Measurements from ENCODE around the gene CYP2E1. TPM values are rescaled to one million over a fixed set of nuclear protein-coding genes. Genes with fewer than 3 reads are reported as not detected.
"Not testable (repeated sequence)": the region's sequence is repeated elsewhere in the genome, so short reads cannot be mapped to it uniquely, and the experiment has no call there.

Gene CYP2E1
- total RNA-seq, 1 donor from 2014 or later: 0.91 TPM

- no peak for TF ChIP-seq CTCF (IDR thresholded peaks at IDR 0.05; ENCODE audit: unreplicated experiment)
- DNase-seq (ENCODE audit: low spot score, unreplicated experiment): no peak
- no peaks in the 10 kb centered on the region for H3K27me3 Mint-ChIP-seq
- peaks cover 1% of the 10 kb centered on the region for H3K36me3 Mint-ChIP-seq (ENCODE audit: insufficient read depth)
- H3K4me3 Mint-ChIP-seq (ENCODE audit: low read depth): no peak overlapping the region
- H3K27ac Mint-ChIP-seq: no peak overlapping the region
- H3K9me3 Mint-ChIP-seq (ENCODE audit: low read depth): peaks cover 63% of the 10 kb centered on the region
- H3K4me1 Mint-ChIP-seq (ENCODE audit: low read depth): no peaks in the 10 kb centered on the region
Observed at GRCh38 chr10:133511408-133511807, 15.8 kb upstream of the CYP2E1 start.

GRCh38 chr10:133511907-133512528, 15.1 kb upstream of the CYP2E1 start:
- peaks cover 1% of the 10 kb centered on the region for H3K36me3 Mint-ChIP-seq (ENCODE audit: insufficient read depth)
- no peak overlapping the region for H3K27ac Mint-ChIP-seq
- TF ChIP-seq CTCF (IDR thresholded peaks at IDR 0.05; ENCODE audit: unreplicated experiment): no peak
- H3K27me3 Mint-ChIP-seq: no peaks in the 10 kb centered on the region
- peaks cover 66% of the 10 kb centered on the region for H3K9me3 Mint-ChIP-seq (ENCODE audit: low read depth)
- H3K4me3 Mint-ChIP-seq (ENCODE audit: low read depth): no peak overlapping the region
- DNase-seq (ENCODE audit: low spot score, unreplicated experiment): no peak
- H3K4me1 Mint-ChIP-seq (ENCODE audit: low read depth): no peaks in the 10 kb centered on the region

GRCh38 chr10:133515471-133515870, 11.7 kb upstream of the CYP2E1 start:
- peaks cover 57% of the 10 kb centered on the region for H3K9me3 Mint-ChIP-seq (ENCODE audit: low read depth)
- H3K36me3 Mint-ChIP-seq (ENCODE audit: insufficient read depth): no peaks in the 10 kb centered on the region

GRCh38 chr10:133516057-133516456, 11.1 kb upstream of the CYP2E1 start:
- DNase-seq (ENCODE audit: low spot score, unreplicated experiment): no peak
- H3K4me1 Mint-ChIP-seq (ENCODE audit: low read depth): no peaks in the 10 kb centered on the region
- no peaks in the 10 kb centered on the region for H3K36me3 Mint-ChIP-seq (ENCODE audit: insufficient read depth)
- H3K4me3 Mint-ChIP-seq (ENCODE audit: low read depth): no peak overlapping the region
- no peak overlapping the region for H3K27ac Mint-ChIP-seq
- no peak for TF ChIP-seq CTCF (IDR thresholded peaks at IDR 0.05; ENCODE audit: unreplicated experiment)
- no peaks in the 10 kb centered on the region for H3K27me3 Mint-ChIP-seq
- H3K9me3 Mint-ChIP-seq (ENCODE audit: low read depth): peaks cover 55% of the 10 kb centered on the region

More at GRCh38 chr10:133515471-133515870, 11.7 kb upstream of the CYP2E1 start:
- H3K27ac Mint-ChIP-seq: no peak overlapping the region
- TF ChIP-seq CTCF (IDR thresholded peaks at IDR 0.05; ENCODE audit: unreplicated experiment): no peak
- H3K4me3 Mint-ChIP-seq (ENCODE audit: low read depth): no peak overlapping the region
- H3K27me3 Mint-ChIP-seq: no peaks in the 10 kb centered on the region
- no peaks in the 10 kb centered on the region for H3K4me1 Mint-ChIP-seq (ENCODE audit: low read depth)
- no peak for DNase-seq (ENCODE audit: low spot score, unreplicated experiment)

GRCh38 chr10:133518517-133518916, 8.6 kb upstream of the CYP2E1 start:
- not testable (repeated sequence) for H3K27ac Mint-ChIP-seq

GRCh38 chr10:133520193-133520738, 6.9 kb upstream of the CYP2E1 start:
- Mint-ChIP-seq H3K9me3 (ENCODE audit: low read depth) (peaks cover 49% of the 10 kb centered on the region), H3K27me3 (no peaks in the 10 kb centered on the region), H3K36me3 (ENCODE audit: insufficient read depth) (no peaks in the 10 kb centered on the region), H3K4me3 (ENCODE audit: low read depth) (no peak overlapping the region), H3K4me1 (ENCODE audit: low read depth) (no peaks in the 10 kb centered on the region), H3K27ac (no peak overlapping the region)
- no peak for DNase-seq (ENCODE audit: low spot score, unreplicated experiment)
- TF ChIP-seq CTCF (IDR thresholded peaks at IDR 0.05; ENCODE audit: unreplicated experiment): no peak

More at GRCh38 chr10:133518517-133518916, 8.6 kb upstream of the CYP2E1 start:
- DNase-seq (ENCODE audit: low spot score, unreplicated experiment); H3K27me3 Mint-ChIP-seq; H3K4me1 Mint-ChIP-seq (ENCODE audit: low read depth); H3K36me3 Mint-ChIP-seq (ENCODE audit: insufficient read depth); H3K4me3 Mint-ChIP-seq (ENCODE audit: low read depth): not testable (repeated sequence)
- H3K9me3 Mint-ChIP-seq (ENCODE audit: low read depth): peaks cover 57% of the 10 kb centered on the region

All from progenitor cell of endocrine pancreas (in vitro differentiated cells).